NCI-H1092 (cell line): ENCODE measurements around the gene RAB20.
"Not testable (repeated sequence)": the region's sequence is repeated elsewhere in the genome, so short reads cannot be mapped to it uniquely, and the experiment has no call there.

Experiments used
- DNase-seq: peaks from one replicate; lab custom pipeline; 2025; lab: John Stamatoyannopoulos, UW

Gene RAB20

DNA sequence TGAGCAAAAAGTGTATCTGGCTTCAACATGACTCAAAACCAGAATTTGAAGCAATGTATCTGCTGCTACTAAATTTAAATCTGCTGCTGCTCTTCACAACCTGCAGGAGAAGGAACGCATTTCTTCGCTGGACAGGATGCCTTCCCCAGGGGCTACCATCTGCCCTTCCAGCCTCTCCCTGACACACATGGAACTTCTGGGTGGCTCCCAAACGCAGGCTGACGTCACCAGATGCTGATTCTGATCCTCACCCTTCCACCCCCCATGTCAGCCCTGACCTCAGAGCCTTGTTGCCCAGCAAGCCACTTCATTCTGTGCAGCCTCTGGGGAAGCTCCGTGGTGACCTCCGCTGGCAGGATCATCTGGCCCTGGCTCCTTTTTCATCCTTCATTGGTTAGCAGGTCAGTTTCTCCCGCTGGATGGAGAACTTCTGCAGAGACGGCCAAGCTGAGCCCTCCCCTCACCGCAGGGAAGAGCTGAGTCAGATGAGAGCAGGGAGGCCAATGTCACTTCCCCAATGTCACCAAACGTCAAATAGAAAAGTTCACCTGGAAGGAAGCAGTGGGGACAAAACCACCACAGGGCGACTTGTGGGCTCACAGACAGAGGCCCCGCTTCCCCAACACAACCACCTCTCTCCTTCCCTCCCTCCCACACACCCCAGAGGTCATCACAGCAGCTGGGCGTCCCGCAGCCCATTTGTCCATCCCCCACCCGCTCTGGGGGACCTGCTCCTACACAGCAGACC lies 14.0 kb upstream of the RAB20 start:
- DNase-seq: no peak

DNA sequence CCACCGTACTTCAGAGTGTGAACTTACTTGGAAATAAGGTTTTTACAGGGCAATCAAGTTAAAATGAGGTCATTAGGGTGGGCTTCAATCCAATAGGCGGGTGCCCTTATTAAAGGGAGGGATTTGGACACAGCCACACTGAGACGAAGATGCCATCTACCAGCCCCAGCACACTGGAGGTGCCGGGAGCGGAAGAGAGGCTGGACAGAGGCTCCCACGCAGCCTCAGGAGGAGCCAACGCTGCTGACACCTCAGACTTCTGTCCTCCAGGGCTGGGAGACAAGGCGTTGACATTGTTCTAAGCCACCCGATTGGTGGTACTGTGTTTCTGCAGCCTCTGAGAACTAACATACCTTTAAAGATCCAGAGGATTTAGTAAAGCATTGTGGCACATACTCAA lies 12.6 kb upstream of the RAB20 start:
- DNase-seq: no peak

DNA sequence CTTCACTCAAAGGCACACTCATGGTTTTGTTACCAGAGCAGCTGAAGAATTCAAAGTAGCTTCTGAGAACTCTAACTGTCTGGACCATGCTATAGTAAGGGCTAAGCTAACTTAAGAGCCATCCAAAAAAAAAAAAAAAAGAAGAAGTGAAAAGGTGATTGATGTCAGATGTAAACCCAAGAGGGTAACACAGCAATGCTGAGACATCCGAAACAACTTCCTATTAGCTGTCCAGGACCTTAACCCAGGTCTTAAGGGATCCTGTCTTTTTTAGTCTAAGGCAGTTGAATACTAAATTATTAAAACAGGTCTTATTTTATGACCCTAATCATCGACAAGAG lies 11.2 kb upstream of the RAB20 start:
- no peak for DNase-seq

DNA sequence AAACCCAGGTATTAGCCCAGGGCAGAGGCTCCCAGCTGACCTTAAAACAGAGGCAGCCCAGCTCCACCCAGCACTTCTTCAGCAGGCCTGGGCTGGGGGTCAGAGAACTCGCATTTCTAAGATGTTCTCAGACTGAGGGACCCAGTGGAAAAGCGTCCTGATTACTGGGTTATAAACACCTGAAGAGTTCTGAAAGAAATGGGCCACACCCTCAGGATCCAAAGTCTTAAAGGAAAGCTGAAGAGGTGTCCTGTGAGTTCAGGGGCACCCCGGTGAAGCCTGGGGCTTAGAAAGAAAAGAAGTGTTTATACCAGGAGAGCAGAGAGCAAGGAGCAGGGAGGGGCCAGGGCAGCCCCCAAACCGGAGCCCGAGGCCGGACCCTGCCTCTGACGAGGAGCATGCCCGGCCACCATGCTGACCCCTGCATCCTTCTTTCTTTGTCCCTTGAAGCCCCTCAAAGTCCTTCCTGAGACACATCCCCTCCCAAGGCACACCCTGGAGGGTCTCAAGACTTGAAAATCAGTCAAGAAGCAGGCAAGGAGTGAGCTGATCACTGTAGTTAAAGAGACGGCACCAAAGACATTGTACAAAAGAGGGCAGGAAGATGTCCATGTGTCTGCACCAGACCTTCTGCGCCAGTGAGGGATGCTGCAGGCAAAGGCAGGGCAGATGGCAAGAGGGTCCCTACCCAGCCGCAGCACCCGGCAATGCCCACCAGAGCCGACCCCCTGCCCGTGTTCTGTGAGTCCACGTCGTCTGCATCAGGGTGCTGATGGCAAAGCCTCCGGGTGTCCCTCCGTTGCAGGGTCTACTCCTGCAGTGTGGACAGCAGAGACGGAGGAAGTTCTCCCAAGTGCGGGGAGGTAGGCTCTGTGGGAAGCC lies 10.6 kb upstream of the RAB20 start:
- DNase-seq: no peak

DNA sequence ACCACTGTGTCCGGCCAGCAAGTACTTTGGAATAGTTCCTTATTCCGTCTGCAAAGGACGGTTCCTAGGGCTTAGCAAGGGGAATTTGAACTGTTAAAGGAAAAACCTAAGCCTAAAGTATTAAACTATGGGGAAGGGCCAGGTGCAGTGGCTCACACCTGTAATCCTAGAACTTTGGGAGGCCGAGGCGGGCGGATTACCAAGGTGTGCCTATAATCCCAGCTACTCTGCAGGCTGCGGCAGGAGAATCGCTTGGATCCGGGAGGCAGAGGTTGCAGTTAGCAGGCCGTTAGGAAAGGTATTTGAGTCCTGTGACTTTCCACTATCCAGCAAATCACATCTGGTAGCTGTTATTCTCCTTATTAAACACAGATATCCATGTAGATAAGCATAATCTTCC lies 9.4 kb upstream of the RAB20 start:
- no peak for DNase-seq

DNA sequence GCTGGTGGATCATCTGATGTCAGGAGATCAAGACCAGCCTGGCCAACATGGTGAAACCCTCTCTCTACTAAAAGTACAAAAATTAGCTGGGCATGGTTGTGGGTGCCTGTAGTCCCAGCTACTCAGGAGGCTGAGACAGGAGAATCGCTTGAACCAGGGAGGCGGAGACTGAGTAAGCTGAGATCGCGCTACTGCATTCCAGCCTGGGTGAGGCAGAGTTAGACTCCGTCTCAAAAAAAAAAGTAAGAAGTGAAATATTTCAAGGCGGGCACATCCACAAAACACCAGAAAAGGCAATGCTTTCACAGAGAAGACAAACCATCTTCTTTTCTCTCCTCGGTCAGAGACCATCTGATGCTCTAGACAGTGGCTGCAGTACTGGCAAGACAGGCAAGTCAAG lies 8.4 kb upstream of the RAB20 start:
- DNase-seq: not testable (repeated sequence)

DNA sequence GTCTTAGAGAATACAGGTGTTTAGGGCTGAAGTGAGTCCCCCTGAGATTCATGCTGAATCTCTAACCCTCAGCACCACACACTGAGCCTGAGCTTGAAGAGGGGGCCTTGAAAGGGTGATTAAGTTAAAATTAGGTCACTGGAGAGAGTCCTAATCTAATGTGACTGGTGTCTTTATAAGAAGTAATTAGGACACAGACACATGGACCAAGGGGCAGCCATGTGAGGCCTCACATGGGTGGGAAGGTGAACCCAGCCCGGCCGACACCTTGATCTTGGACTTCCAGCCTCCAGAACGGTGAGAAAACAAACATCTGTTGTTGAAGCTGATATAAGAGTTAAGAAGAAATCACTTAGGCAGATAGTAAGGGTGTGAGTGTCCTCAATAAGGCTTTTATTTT lies 7.1 kb upstream of the RAB20 start:
- DNase-seq: no peak

DNA sequence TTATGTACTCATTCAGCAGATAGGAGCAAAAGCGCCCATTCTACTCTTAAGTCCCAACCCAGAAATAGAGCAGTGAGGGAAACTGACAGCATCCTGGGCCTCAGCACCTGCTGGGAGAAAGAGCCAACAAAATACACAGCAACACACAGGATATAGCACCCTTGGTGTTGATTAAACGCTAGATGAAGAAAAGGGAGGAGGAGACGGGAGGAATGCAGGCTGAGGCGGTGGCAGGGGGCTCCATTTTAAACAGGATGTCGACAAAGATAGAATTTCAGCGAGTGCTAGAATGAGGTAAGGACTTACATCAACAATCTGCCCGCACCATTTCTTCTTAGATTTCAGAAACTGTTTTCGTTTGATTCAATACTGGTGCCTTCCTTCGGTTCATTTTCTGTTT lies 4.6 kb upstream of the RAB20 start:
- DNase-seq: no peak

DNA sequence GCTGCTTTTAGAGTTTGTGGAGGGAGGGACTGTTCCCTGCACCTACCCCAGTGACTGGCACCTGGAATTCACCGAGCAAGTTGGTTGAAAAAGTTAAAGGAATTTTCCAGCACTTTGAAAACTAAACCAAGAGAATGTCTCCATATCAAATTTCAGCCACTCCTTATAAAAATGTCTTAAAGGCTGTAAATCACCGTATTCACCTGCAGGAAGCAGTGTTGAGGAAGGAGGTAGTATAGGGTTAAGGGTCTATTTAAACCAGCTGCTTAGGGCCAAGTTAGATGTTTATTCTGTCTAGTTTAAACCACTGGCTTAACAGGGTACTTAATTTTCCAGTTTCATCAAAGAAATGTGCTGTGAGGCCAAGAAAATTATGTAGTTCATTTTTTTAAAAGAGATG lies 3.8 kb upstream of the RAB20 start:
- no peak for DNase-seq

DNA sequence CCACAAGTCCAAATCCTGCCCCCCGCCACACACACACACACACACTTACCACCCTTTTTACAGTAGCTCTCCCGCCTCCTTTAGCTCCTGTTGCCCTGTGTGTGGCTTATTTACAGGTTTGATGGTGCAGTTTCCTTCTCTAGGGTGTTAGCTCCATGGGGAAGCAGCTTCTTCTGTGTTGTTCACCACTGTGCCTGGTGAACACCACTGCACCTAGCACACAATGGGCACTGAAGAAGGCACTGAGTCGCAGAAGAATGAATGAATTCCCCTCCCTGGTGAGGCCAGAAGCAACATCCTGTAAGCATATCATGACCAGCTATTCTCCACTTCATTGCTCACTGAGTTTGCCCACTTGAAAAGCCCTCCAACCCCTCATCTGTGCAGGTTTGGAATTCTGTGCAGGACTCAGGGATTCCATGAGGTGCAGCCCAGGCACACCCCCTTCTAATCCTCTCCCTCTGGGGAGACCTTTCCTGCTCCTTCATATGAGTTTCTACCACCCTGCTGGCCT lies 3.0 kb upstream of the RAB20 start:
- DNase-seq: no peak

DNA sequence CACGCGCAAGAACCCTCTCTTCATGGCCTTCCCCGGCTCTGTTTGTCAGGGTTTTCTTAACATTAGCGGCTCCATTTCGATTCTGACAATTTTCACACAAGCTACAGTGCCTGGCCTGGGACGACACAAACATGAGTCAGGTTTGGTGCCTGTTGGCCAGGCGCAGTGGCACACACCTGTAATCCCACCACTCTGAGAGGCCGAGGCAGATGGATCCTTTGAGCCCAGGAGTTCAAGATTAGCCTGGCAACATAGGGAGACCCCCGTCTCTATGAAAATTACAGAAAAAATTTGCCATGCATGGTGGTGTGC lies 1.9 kb upstream of the RAB20 start:
- no peak for DNase-seq

DNA sequence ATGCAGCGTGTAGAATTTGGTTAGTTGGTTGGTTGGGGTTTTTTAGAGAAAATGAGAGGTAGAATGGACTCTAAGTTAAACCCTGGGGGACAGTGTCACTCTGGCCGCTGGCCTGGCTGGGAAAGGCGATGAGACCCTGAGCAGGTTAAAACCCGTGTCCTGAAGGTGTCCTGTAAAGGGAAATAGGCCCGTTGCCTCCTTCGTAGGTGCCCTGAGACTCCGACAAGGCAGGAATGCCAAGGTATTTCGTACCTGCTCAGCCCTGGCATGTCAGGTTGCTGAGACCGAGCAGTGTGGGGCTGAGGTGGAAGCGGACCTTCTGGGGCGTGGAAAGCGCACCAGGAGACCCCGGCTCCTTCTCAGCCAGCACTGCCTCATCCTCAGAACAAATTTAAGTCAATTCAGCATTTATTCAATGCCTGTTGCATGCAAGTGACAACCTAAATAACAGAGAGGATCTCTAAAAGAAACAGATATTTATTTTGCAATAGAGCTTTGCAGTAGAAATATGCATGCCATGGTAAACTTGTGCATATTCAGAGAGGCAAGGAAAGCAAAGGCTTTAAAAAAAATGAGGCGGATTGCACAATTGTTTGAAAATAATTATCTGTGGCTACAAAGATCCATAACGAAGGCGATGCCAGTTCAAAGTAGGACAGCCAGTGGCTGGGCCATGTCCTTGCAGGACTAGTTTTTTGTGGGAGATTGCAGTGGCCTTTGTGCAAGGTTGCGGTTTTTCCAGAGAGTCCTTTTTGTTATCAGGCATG lies 1.4 kb upstream of the RAB20 start:
- DNase-seq: no peak

DNA sequence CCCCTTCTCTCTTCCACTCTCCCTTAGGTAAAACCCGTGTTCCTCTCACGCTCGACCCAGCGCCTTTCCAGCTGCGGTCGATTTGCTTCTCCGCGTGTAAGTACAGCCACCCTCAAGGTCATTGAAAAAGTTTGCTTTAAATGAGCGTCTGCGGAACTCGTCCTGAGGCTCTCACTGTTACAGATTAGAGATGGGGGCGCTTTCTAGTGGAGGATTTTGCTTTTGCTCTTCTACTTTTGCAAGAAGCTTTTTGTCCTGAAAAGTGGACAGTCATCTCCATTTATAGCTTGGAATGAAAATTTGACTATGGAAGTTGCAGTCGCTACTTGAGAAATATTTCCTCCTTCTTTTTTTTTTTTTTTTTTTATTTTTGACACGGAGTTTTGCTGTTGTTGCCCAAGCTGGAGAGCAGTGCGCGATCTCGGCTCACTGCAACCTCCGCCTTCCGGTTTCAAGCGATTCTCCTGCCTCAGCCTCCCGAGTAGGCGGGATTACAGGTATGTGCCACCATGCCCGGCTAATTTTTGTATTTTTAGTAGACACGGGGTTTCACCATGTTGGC lies 595 bp upstream of the RAB20 start:
- DNase-seq: no peak

DNA sequence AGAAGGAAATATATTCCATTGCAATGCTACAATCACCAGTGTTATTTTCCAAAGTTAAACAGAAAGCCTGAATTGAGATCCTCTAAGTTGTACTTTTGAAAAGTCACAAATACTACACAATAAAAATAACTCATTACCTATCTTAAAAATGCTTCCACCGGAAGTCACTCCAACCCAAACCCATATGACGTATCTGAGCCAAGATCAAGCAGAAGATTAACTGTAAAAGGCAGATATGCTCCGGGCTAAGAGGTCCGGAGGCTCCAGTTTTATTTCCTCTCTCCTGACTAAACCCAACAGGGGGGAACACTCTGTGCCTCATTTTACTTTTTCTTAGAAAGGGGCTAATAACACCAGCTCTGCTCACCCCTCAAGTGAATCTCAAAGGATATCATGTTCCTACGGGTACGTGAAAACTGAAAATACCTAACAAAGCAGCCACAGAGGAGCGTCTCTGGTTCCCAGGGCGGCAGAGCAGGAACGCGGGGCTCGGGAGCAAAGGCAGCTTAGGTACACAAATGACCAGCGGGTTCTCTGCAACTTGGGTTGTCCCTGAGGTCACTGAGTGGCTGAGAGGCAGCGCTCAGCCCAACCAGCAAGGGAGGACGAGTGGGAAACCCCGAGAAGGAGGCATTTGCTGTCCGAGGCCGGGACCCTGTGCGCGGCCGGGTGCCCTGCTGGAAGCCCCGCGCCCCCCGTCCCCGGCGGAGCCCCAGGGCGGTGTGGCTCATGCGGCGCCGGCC lies 750 bp downstream of the RAB20 start:
- no peak for DNase-seq

DNA sequence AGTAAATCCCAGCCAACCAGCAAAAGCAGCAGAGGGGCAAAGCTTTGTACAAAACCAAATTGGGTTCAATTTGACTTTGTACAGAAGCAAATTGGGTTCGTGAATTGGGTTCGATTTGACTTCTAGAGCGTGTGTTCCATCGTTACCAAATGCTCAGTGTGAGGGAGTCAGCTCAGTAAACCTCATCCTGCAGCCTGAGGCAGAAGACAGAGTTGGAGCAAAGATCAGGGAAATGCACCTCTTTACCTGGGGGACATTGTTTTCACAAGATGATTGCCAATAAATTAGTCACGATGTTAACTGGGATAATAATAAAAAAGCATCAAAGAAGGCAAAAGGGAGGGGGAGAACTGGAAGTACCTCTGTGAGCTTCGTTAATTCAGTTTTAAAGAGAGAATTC lies 1.5 kb downstream of the RAB20 start:
- DNase-seq: no peak

DNA sequence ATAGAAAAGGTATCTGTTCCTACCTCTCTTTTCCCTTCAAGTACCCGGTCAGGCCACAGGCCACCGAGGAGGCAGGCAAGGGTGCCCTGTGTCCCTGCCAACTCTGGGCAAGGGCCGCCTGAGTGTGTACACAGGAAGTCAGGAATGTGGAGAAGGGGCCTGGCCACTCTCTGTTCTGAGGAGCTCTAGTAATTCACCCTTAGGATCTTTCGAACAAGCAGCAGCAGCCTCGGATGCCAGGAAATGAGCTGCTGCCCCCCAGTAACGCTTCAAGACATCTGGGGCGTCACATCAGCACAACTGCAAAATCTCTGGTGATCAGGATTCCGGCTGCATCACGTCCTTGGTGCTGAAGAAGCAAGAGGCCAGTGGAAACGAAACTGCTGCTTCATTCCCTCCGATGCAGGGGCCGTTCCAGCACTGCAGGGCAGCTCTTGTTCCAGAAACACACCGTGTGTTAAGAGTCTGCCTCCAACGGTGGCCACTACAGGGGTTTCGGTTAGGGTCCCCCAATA lies 2.0 kb downstream of the RAB20 start:
- no peak for DNase-seq

DNA sequence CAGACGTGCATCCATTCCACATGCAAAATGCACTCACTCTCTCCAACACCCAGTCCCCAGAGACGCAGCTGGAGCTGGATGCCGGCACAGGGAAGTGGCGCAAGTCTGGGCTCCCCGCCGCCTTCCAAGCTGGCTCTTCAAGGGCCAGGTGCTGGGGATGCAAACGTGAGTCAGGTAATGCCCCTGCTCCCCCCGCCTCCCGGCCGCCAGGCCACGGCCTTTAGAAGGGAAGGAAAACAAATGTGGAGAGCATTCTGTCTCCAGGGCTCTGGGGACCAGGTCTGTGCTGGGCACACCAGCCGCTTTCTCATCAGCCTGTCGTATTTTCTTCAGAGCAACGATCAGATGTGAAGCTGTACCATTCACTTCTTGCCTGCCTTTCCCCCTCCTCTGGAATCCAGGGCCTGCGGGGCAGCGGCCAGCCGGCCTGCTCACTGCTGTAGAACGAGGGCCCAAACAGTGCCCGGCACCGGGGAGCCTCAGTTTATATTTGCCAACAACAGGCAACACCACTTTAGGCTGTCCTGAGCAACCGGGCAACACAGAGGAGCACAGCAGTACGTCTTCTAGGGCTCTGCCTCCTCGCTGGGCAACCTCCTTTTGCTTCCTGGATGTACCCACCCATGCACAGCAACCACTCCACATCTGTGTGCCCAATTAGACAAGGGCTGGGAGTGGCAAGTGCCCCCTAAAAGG lies 3.8 kb downstream of the RAB20 start:
- no peak for DNase-seq

DNA sequence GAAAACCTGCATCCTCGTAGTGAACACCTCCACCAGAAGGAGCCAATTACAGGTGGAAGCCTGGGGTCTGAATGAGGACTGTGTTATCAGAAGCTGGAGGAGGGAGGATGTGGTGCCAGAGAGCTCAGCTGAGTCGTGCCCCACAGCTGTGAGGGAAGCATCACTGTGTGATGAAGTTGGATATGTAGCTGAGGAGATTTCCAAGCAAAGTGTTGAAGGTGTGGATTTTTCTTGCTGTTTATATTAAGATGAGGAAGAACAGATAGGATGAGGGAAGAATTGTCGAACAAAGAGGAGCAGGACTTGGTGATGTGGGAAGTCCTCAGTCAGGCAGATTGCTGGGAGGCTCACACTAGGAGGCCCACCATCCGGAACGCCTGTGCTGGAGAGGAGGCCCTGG lies 4.4 kb downstream of the RAB20 start:
- DNase-seq: no peak

DNA sequence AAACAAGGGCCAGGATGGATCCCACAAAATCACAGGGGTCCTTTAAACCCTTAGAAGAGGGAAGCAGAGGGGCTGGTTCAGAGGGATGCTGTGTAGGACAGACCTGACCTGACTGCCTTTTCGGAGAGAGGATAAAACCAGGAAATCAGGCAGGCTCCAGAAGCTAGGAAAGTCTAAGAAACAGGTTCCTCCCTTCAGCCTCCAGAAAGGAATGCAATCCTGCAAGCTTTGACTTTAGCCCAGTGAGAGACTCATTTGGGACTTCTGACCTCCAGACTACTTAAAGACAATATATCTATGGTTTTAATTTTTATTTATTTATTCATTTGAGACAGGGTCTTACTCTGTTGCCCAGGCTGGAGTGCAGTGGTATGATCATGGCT lies 5.3 kb downstream of the RAB20 start:
- DNase-seq: no peak

DNA sequence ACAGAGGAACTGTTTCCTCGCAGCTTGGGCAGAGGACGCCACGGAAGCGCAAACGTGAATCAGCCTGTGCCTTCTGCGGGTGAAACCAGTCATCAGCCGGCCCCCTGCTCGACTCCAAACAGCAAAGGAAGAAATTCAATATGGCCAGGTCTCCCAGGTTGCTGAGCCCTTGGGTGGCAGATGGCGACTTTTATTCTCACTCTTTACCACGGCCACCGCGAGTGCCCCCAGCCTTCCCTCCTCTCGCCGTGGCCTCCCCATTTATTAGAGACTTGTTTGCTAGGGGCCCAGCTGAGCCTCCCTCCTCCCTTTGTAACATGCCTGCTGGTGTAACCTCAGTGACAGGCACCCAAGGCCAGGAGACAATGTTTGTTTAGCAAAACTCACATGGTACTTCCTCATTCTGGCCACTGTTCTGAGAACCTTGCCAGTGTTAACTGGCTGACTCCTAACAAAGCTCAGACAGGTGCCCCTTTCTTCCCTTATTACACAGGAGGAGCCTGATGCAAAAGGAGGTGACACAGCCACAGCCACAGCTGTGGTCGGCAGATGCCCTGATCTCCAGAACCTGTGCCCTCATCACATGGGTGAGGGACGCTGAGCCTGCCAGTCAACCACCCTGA lies 5.8 kb downstream of the RAB20 start:
- no peak for DNase-seq

DNA sequence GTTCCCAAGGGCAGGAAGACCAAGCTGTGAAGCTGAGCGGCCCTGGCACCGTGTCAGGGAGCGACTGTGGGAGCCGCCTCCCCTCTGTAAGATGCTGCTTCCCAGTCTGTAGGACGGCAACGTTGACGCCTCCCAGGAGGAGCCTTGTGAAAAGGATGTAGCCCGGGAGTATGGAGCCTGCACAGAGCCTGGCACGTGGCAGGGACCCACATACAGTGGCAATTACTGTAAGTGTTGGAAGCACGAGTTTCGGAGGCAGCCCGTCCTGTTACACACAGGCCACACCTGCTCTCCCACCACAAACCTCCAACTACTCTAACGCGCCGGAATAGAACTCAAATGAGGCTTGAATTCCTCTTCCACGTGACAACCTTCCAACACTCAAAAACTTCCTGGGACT lies 6.6 kb downstream of the RAB20 start:
- no peak for DNase-seq
